Inflammatory macrophage treated with lipopolysaccharide for 1 hour (primary cell): ENCODE data around the gene IPMK.

Experiments used
- DNase-seq, 2 donors: peaks; one replicate each; pipeline ENCODE4 v3.0.0-alpha.2; 2020 to 2022

Gene IPMK

GRCh38 chr10:58152673-58153263 lies 114.9 kb downstream of the IPMK start:
- DNase-seq, result peak in 1 of 2 donors; percentile 43

GRCh38 chr10:58150290-58150689 lies 117.4 kb downstream of the IPMK start:
- DNase-seq, result no peak

- DNase-seq, result no peak
Observed at GRCh38 chr10:58143944-58144343, 123.8 kb downstream of the IPMK start.
